Measurements from ENCODE around the gene AHNAK. TPM values are rescaled to one million over a fixed set of nuclear protein-coding genes. Genes with fewer than 3 reads are reported as not detected.

The AHNAK gene
- total RNA-seq: 414 and 532 TPM in 2 replicates

GRCh38 chr11:62546244-62546928, at the start of gene AHNAK:
AHNAK (minus strand) TSS chr11:62546806; CDS start chr11:62536098, 10,708 bp downstream.

GRCh38 chr11:62591448-62592145, 45.0 kb upstream of the AHNAK start, which contains the start of gene TUT1:
TUT1 (minus strand) TSS chr11:62591523; CDS start chr11:62591485, 38 bp downstream.

DNA sequence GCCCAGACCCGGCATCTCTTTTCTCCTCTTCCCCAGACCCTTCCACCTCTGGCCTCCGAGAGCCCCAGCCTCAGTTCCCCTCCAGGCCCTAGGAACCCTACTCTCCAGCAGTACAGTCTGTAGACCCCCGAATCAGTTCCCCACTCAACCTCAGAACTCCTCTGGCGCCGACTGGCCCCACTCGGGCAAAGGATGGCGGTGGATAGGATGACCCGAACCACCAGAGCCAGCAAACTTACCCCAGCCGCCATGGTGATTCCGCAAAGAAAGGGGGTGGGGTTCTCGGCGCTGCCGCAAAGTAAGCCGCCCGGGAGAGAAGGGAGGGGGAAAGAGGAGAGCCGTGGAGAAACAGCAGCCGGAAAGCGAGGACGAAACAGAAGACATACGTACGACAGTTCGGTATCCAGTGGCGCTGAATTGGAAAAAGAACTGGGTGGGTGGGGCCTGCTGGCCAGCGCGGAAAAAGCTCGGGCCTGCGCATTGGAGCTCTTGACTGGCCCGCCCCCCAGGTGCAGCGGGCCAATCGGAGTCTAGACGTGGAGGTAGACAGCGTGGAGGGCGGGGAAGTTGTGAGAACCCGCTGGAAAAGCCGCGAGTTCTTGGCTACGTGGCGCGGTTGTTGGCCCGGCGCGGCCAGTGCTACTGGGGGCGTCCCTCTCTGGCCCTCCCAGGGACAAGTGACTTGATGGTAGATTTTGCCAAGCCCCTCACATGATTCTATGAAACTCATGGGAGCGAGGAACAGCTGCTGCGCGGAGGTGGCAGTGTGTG, 27.2 kb upstream of the AHNAK start, which contains the start of gene EEF1G:
Gene EEF1G (minus strand): TSS at position 300 of the 771 bp plus-strand sequence. CDS start 49 bp downstream, at position 251.

DNA sequence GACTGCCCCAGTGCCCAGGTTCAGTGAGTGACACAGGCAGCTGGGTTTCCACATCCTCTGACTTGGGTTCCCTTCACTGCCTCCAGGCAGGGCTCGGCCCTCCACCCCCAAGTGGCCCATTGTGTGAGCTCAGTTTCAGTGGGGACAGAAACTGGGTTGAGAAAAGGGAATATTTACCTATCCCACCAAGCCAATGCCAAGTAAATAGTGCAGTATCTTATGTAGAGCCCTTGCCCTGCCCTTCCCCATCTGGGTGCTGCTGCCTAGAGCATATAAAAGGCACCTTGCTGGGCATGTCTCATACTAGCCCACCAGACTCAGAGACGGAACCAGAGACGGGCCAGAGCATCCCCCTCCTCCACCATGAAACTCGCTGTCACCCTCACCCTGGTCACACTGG, 127.9 kb downstream of the AHNAK start, which contains the start of gene SCGB1A1:
Gene SCGB1A1 (plus strand): TSS at position 301 of the 400 bp plus-strand sequence. CDS start 63 bp downstream, at position 364.

Other genes with a start within 250 kb of the AHNAK start
- not detected in 2 replicates for gene SCGB1D4, start 247.7 kb downstream of the AHNAK start, total RNA-seq
- 28.3 and 33.5 TPM in 2 replicates for gene ASRGL1, start 209.4 kb downstream of the AHNAK start, total RNA-seq
- gene SCGB1A1, start 127.8 kb downstream of the AHNAK start, total RNA-seq: not detected in 2 replicates
- 1,547 and 1,726 TPM in 2 replicates for gene EEF1G, start 27.1 kb upstream of the AHNAK start, total RNA-seq
- gene TUT1, start 44.7 kb upstream of the AHNAK start, total RNA-seq: 8.8 and 9.6 TPM in 2 replicates
- gene MTA2, start 55.1 kb upstream of the AHNAK start, total RNA-seq: 158 and 226 TPM in 2 replicates
- 24.2 and 30.8 TPM in 2 replicates for gene EML3, start 66.0 kb upstream of the AHNAK start, total RNA-seq
- gene ROM1, start 66.5 kb upstream of the AHNAK start, total RNA-seq: 7.3 and 8.5 TPM in 2 replicates
- gene B3GAT3, start 75.2 kb upstream of the AHNAK start, total RNA-seq: 12.6 and 20.0 TPM in 2 replicates
- 190 and 269 TPM in 2 replicates for gene GANAB, start 99.8 kb upstream of the AHNAK start, total RNA-seq
- gene INTS5, start 106.5 kb upstream of the AHNAK start, total RNA-seq: 21.1 and 21.5 TPM in 2 replicates
- gene C11orf98, start 118.4 kb upstream of the AHNAK start, total RNA-seq: 46.1 and 53.0 TPM in 2 replicates
- gene CSKMT, start 118.5 kb upstream of the AHNAK start, total RNA-seq: 7.4 and 12.7 TPM in 2 replicates
- gene UQCC3, start 124.9 kb upstream of the AHNAK start, total RNA-seq: 12.2 and 12.8 TPM in 2 replicates
- 1.9 and 2.6 TPM in 2 replicates for gene LBHD1, start 125.5 kb upstream of the AHNAK start, total RNA-seq
- 163 and 210 TPM in 2 replicates for gene UBXN1, start 132.3 kb upstream of the AHNAK start, total RNA-seq
- gene LRRN4CL, start 142.7 kb upstream of the AHNAK start, total RNA-seq: 0.09 TPM in 2 replicates
- 20.1 and 25.6 TPM in 2 replicates for gene BSCL2, start 160.6 kb upstream of the AHNAK start, total RNA-seq
- gene GNG3, start 160.9 kb upstream of the AHNAK start, total RNA-seq: not detected in 2 replicates
- gene HNRNPUL2, start 180.7 kb upstream of the AHNAK start, total RNA-seq: 9.8 and 13.6 TPM in 2 replicates
- gene TTC9C, start 181.7 kb upstream of the AHNAK start, total RNA-seq: 32.8 and 33.1 TPM in 2 replicates
- 6.9 and 8.4 TPM in 2 replicates for gene ZBTB3, start 207.4 kb upstream of the AHNAK start, total RNA-seq
- gene POLR2G, start 214.8 kb upstream of the AHNAK start, total RNA-seq: 51.1 and 71.4 TPM in 2 replicates
- gene TAF6L, start 224.6 kb upstream of the AHNAK start, total RNA-seq: 18.4 and 20.5 TPM in 2 replicates
- 15.9 and 23.5 TPM in 2 replicates for gene TMEM179B, start 240.6 kb upstream of the AHNAK start, total RNA-seq
- 9.0 and 16.0 TPM in 2 replicates for gene TMEM223, start 245.2 kb upstream of the AHNAK start, total RNA-seq